MM.1S (cell line): ENCODE data around the gene RCHY1.

Source experiments
- CTCF ChIP-seq: fragments of 300-600 bp; sonication (generic); IDR thresholded peaks from 2 replicates; pipeline ENCODE4 v1.5.1; 2016; ENCODE audit warnings: antibody characterized with exemption, low read length, mixed read lengths
- EZH2 ChIP-seq: fragments of 300-600 bp; sonication (generic); optimal IDR thresholded peaks from 2 replicates; pipeline ENCODE3; 2017; ENCODE audit warnings: low read depth, mild to moderate bottlenecking, antibody characterized with exemption, low read length, mixed read lengths

GRCh38 chr4:75496406-75496805, 17.8 kb downstream of the RCHY1 start:
- TF ChIP-seq CTCF (no peak), EZH2 (no peak)
